OCI-LY1 (cell line): ENCODE data around the gene RETNLB.

Experiments used
- EZH2 ChIP-seq: fragments of 200-600 bp; sonication (generic), shearing (Covaris generic); IDR thresholded peaks from 2 replicates; pipeline ENCODE4 v1.8.0; 2017; ENCODE audit warnings: borderline replicate concordance, mixed run types, mild to moderate bottlenecking, antibody characterized with exemption, low read length, moderate library complexity, mixed read lengths
- TF ChIP-seq, protein P1 (sequence below): fragments of 200-600 bp; sonication (generic), shearing (Covaris generic); IDR thresholded peaks from 2 replicates; pipeline ENCODE4 v1.5.1; 2017; ENCODE audit warnings: mild to moderate bottlenecking, antibody characterized with exemption, low read length, moderate library complexity, mixed read lengths

DNA sequence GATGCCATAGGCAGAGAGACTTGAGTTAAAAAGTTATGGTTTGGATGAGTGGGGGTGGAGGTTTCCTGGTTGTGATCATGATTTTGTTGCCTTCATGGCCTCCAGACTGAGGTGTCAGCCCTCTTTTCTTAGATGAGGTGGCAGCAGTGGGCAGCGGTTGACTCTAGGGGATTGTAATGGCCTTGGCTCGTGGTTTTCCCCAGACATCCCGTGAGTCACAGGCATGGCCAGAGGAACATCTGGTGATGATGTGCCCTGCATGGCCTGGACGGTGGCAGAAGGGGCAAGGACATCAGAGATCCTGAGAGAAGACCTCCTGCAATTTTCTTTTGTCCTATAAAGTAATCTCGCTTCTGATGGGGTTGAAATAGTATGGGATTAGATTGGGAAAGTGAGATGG lies 12.4 kb downstream of the RETNLB start:
- TF ChIP-seq, protein P1, sequence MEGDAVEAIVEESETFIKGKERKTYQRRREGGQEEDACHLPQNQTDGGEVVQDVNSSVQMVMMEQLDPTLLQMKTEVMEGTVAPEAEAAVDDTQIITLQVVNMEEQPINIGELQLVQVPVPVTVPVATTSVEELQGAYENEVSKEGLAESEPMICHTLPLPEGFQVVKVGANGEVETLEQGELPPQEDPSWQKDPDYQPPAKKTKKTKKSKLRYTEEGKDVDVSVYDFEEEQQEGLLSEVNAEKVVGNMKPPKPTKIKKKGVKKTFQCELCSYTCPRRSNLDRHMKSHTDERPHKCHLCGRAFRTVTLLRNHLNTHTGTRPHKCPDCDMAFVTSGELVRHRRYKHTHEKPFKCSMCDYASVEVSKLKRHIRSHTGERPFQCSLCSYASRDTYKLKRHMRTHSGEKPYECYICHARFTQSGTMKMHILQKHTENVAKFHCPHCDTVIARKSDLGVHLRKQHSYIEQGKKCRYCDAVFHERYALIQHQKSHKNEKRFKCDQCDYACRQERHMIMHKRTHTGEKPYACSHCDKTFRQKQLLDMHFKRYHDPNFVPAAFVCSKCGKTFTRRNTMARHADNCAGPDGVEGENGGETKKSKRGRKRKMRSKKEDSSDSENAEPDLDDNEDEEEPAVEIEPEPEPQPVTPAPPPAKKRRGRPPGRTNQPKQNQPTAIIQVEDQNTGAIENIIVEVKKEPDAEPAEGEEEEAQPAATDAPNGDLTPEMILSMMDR: no peak
- TF ChIP-seq EZH2: no peak
